Measurements from ENCODE around the gene IYD. TPM values are rescaled to one million over a fixed set of nuclear protein-coding genes. Genes with fewer than 3 reads are reported as not detected.
"Not testable (repeated sequence)": the region's sequence is repeated elsewhere in the genome, so short reads cannot be mapped to it uniquely, and the experiment has no call there.

Gene IYD
- total and polyA plus RNA-seq, 3 experiments from 2014 or later, result not detected

- CTCF ChIA-PET, result no interaction called here
- no peak overlapping the region for H3K27ac ChIP-seq (ENCODE audit: low read depth, low read length)
Observed at GRCh38 chr6:150371356-150371755, 2.5 kb downstream of the IYD start.

GRCh38 chr6:150372051-150372450, 3.2 kb downstream of the IYD start:
- H3K27me3 ChIP-seq (ENCODE audit: insufficient read depth, low read length, poor library complexity, severe bottlenecking), result no peaks in the 10 kb centered on the region
- ChIA-PET POLR2A (no interaction called here), CTCF (no interaction called here)
- Mint-ChIP-seq H3K36me3 (no peaks in the 10 kb centered on the region), H3K27me3 (peaks cover 10 to 19% of the 10 kb centered on the region in 2 donors), H3K27ac (no peak overlapping the region), H3K4me1 (no peaks in the 10 kb centered on the region), H3K9me3 (no peaks in the 10 kb centered on the region), H3K4me3 (no peak overlapping the region)
- H3K4me1 ChIP-seq (ENCODE audit: insufficient read depth, low read length), result no peaks in the 10 kb centered on the region
- H3K27ac ChIP-seq (ENCODE audit: low read depth, low read length), result no peak overlapping the region
- H3K36me3 ChIP-seq (ENCODE audit: insufficient read depth, low read length), result no peaks in the 10 kb centered on the region
- DNase-seq, result no peak
- no peak overlapping the region for H3K4me3 ChIP-seq (ENCODE audit: low read length)
- H3K9me3 ChIP-seq (ENCODE audit: low read length), result no peaks in the 10 kb centered on the region

More at GRCh38 chr6:150371356-150371755, 2.5 kb downstream of the IYD start:
- no peak overlapping the region for H3K27ac Mint-ChIP-seq
- Histone ChIP-seq H3K4me3 (ENCODE audit: low read length) (no peak overlapping the region), H3K36me3 (ENCODE audit: insufficient read depth, low read length) (no peaks in the 10 kb centered on the region), H3K4me1 (ENCODE audit: insufficient read depth, low read length) (no peaks in the 10 kb centered on the region), H3K27me3 (ENCODE audit: insufficient read depth, low read length, poor library complexity, severe bottlenecking) (no peaks in the 10 kb centered on the region), H3K9me3 (ENCODE audit: low read length) (no peaks in the 10 kb centered on the region)
- H3K4me1 Mint-ChIP-seq, result no peaks in the 10 kb centered on the region
- no peak overlapping the region for H3K4me3 Mint-ChIP-seq
- H3K36me3 Mint-ChIP-seq, result no peaks in the 10 kb centered on the region
- POLR2A ChIA-PET, result no interaction called here
- H3K27me3 Mint-ChIP-seq, result peaks cover 8 to 16% of the 10 kb centered on the region in 2 donors
- no peaks in the 10 kb centered on the region for H3K9me3 Mint-ChIP-seq
- no peak for DNase-seq

DNA sequence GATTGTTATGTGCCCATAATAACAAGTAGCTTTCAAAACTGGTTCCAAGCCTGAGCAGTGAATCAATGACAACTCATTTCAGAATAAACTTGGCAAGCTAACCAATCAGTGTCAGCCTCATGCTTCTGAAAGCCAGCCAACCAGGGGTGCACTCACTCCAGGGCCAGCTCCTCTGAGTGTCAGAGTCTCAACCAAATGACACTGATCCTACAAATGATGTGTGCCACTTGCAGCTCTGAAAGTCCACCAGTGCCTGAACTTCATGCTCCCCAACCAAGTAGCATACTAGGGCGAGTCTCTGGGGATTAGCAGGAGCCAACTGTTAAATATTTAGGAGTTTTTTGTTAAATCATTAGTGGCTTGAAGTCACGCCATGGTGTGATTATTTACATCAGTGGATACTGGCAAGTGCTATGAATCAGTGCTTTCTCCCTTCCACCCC, 4.5 kb downstream of the IYD start:
- Histone ChIP-seq H3K4me3 (ENCODE audit: low read length) (no peak overlapping the region), H3K9me3 (ENCODE audit: low read length) (no peaks in the 10 kb centered on the region), H3K27me3 (ENCODE audit: insufficient read depth, low read length, poor library complexity, severe bottlenecking) (no peaks in the 10 kb centered on the region), H3K27ac (ENCODE audit: low read depth, low read length) (no peak overlapping the region), H3K36me3 (ENCODE audit: insufficient read depth, low read length) (no peaks in the 10 kb centered on the region), H3K4me1 (ENCODE audit: insufficient read depth, low read length) (no peaks in the 10 kb centered on the region)
- Mint-ChIP-seq H3K9me3 (no peaks in the 10 kb centered on the region), H3K4me3 (no peak overlapping the region), H3K36me3 (no peaks in the 10 kb centered on the region), H3K4me1 (no peaks in the 10 kb centered on the region), H3K27me3 (peaks cover 10 to 19% of the 10 kb centered on the region in 2 donors), H3K27ac (no peak overlapping the region)
- CTCF ChIA-PET, result interaction anchor here (1.2 kb wide), 1 partner anchor 22 kb away, joined by 3 read pairs; no protein-coding TSS in a partner anchor
- no peak for DNase-seq
- POLR2A ChIA-PET, result no interaction called here

- POLR2A ChIA-PET; H3K4me3 Mint-ChIP-seq; H3K36me3 ChIP-seq (ENCODE audit: insufficient read depth, low read length); H3K27me3 ChIP-seq (ENCODE audit: insufficient read depth, low read length, poor library complexity, severe bottlenecking); DNase-seq; H3K9me3 ChIP-seq (ENCODE audit: low read length); H3K4me3 ChIP-seq (ENCODE audit: low read length); H3K27ac Mint-ChIP-seq; H3K9me3 Mint-ChIP-seq; H3K36me3 Mint-ChIP-seq; H3K27ac ChIP-seq (ENCODE audit: low read depth, low read length); H3K4me1 Mint-ChIP-seq; CTCF ChIA-PET; H3K4me1 ChIP-seq (ENCODE audit: insufficient read depth, low read length): not testable (repeated sequence)
- peaks cover 10 to 24% of the 10 kb centered on the region in 2 donors for H3K27me3 Mint-ChIP-seq
Observed at GRCh38 chr6:150374346-150374745, 5.5 kb downstream of the IYD start.

DNA sequence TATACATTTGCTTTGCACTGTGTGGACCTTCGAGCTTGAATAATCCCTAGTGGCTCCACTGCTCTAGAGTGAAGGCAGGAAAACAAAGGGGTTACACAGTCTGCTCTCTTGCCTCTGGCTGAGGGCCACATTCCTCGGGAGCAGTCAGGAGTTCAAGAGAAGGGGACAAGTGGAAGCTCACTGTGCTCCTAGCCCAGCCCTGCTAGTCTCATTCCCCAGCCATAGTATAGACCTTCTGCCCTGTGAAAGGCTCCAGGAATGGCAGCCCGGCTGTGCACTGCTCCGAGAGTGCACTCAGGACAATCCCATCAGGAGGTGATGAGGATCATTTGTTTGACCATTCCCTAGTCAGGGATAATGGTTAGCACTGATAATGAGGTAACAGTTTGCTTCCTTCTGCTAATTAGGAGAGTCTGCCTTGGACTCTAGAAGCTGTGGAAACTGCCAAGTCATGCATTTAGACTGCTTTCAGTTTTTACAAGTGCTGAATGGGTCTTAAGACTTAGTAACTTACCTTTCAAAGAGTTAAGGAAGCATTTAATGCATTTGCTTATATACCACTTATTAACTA, 8.5 kb downstream of the IYD start:
- Histone ChIP-seq H3K27me3 (ENCODE audit: insufficient read depth, low read length, poor library complexity, severe bottlenecking) (no peaks in the 10 kb centered on the region), H3K27ac (ENCODE audit: low read depth, low read length) (no peak overlapping the region), H3K9me3 (ENCODE audit: low read length) (no peaks in the 10 kb centered on the region), H3K36me3 (ENCODE audit: insufficient read depth, low read length) (no peaks in the 10 kb centered on the region), H3K4me3 (ENCODE audit: low read length) (no peak overlapping the region), H3K4me1 (ENCODE audit: insufficient read depth, low read length) (no peaks in the 10 kb centered on the region)
- Mint-ChIP-seq H3K9me3 (no peaks in the 10 kb centered on the region), H3K27me3 (peaks cover 15 to 25% of the 10 kb centered on the region in 2 donors), H3K36me3 (no peaks in the 10 kb centered on the region), H3K4me1 (no peaks in the 10 kb centered on the region), H3K27ac (no peak overlapping the region), H3K4me3 (no peak overlapping the region)
- ChIA-PET CTCF (no interaction called here), POLR2A (no interaction called here)
- DNase-seq, result no peak

GRCh38 chr6:150380256-150380655, 11.4 kb downstream of the IYD start:
- Histone ChIP-seq H3K27ac (ENCODE audit: low read depth, low read length) (no peak overlapping the region), H3K4me1 (ENCODE audit: insufficient read depth, low read length) (no peaks in the 10 kb centered on the region), H3K36me3 (ENCODE audit: insufficient read depth, low read length) (no peaks in the 10 kb centered on the region), H3K27me3 (ENCODE audit: insufficient read depth, low read length, poor library complexity, severe bottlenecking) (no peaks in the 10 kb centered on the region), H3K9me3 (ENCODE audit: low read length) (no peaks in the 10 kb centered on the region), H3K4me3 (ENCODE audit: low read length) (no peak overlapping the region)
- Mint-ChIP-seq H3K4me1 (no peaks in the 10 kb centered on the region), H3K4me3 (no peak overlapping the region), H3K9me3 (no peaks in the 10 kb centered on the region), H3K36me3 (no peaks in the 10 kb centered on the region), H3K27me3 (peaks cover 11 to 15% of the 10 kb centered on the region in 2 donors), H3K27ac (no peak overlapping the region)
- ChIA-PET CTCF (no interaction called here), POLR2A (no interaction called here)
- no peak for DNase-seq

GRCh38 chr6:150382171-150382570, 13.4 kb downstream of the IYD start:
- Mint-ChIP-seq H3K4me3 (no peak overlapping the region), H3K9me3 (no peaks in the 10 kb centered on the region), H3K27ac (no peak overlapping the region), H3K4me1 (no peaks in the 10 kb centered on the region), H3K27me3 (peaks cover 5 to 13% of the 10 kb centered on the region in 2 donors), H3K36me3 (no peaks in the 10 kb centered on the region)
- Histone ChIP-seq H3K4me3 (ENCODE audit: low read length) (no peak overlapping the region), H3K9me3 (ENCODE audit: low read length) (no peaks in the 10 kb centered on the region), H3K27ac (ENCODE audit: low read depth, low read length) (no peak overlapping the region), H3K36me3 (ENCODE audit: insufficient read depth, low read length) (no peaks in the 10 kb centered on the region), H3K4me1 (ENCODE audit: insufficient read depth, low read length) (no peaks in the 10 kb centered on the region), H3K27me3 (ENCODE audit: insufficient read depth, low read length, poor library complexity, severe bottlenecking) (no peaks in the 10 kb centered on the region)
- ChIA-PET CTCF (no interaction called here), POLR2A (no interaction called here)
- DNase-seq, result no peak

DNA sequence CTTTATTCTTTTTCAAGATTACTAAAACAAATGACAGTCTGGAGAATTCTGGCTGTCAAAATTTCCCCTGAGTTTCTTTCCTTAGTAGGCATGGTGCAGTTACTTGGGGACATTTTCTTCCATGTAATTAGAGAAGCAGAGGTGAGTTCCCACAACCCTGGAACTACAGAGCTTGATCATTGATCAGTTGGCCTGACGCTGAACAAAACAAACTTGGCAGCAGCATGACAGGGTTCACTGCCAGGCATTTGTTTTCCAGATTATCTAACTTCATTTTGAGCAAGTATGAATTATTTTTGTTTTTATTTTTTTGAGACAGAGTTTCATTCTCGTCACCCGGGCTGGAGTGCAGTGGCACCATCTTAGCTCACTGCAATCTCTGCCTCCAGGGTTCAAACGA, 22.6 kb downstream of the IYD start:
- no peaks in the 10 kb centered on the region for H3K27me3 ChIP-seq (ENCODE audit: insufficient read depth, low read length, poor library complexity, severe bottlenecking)
- Mint-ChIP-seq H3K27me3 (peaks cover 9 to 42% of the 10 kb centered on the region in 2 donors), H3K4me1 (no peaks in the 10 kb centered on the region), H3K9me3 (no peaks in the 10 kb centered on the region), H3K4me3 (no peak overlapping the region), H3K36me3 (no peaks in the 10 kb centered on the region), H3K27ac (no peak overlapping the region)
- ChIA-PET POLR2A (no interaction called here), CTCF (no interaction called here)
- no peaks in the 10 kb centered on the region for H3K36me3 ChIP-seq (ENCODE audit: insufficient read depth, low read length)
- H3K4me3 ChIP-seq (ENCODE audit: low read length), result no peak overlapping the region
- no peaks in the 10 kb centered on the region for H3K4me1 ChIP-seq (ENCODE audit: insufficient read depth, low read length)
- H3K9me3 ChIP-seq (ENCODE audit: low read length), result no peaks in the 10 kb centered on the region
- no peak overlapping the region for H3K27ac ChIP-seq (ENCODE audit: low read depth, low read length)
- DNase-seq, result no peak

GRCh38 chr6:150391890-150392289, 23.1 kb downstream of the IYD start:
- no peaks in the 10 kb centered on the region for H3K9me3 ChIP-seq (ENCODE audit: low read length)
- Mint-ChIP-seq H3K27me3 (peaks cover 9 to 41% of the 10 kb centered on the region in 2 donors), H3K36me3 (no peaks in the 10 kb centered on the region), H3K9me3 (no peaks in the 10 kb centered on the region), H3K27ac (no peak overlapping the region), H3K4me3 (no peak overlapping the region), H3K4me1 (no peaks in the 10 kb centered on the region)
- no peaks in the 10 kb centered on the region for H3K4me1 ChIP-seq (ENCODE audit: insufficient read depth, low read length)
- ChIA-PET POLR2A (no interaction called here), CTCF (no interaction called here)
- H3K27me3 ChIP-seq (ENCODE audit: insufficient read depth, low read length, poor library complexity, severe bottlenecking), result no peaks in the 10 kb centered on the region
- H3K36me3 ChIP-seq (ENCODE audit: insufficient read depth, low read length), result no peaks in the 10 kb centered on the region
- H3K4me3 ChIP-seq (ENCODE audit: low read length), result no peak overlapping the region
- DNase-seq, result no peak
- H3K27ac ChIP-seq (ENCODE audit: low read depth, low read length), result no peak overlapping the region

All from CD8-positive, alpha-beta memory T cell (primary cell).